ENCODE data around the gene GPATCH8. TPM values are rescaled to one million over a fixed set of nuclear protein-coding genes. Genes with fewer than 3 reads are reported as not detected.

GPATCH8 gene
- 12.6 and 13.7 TPM in 2 replicates for total RNA-seq

DNA sequence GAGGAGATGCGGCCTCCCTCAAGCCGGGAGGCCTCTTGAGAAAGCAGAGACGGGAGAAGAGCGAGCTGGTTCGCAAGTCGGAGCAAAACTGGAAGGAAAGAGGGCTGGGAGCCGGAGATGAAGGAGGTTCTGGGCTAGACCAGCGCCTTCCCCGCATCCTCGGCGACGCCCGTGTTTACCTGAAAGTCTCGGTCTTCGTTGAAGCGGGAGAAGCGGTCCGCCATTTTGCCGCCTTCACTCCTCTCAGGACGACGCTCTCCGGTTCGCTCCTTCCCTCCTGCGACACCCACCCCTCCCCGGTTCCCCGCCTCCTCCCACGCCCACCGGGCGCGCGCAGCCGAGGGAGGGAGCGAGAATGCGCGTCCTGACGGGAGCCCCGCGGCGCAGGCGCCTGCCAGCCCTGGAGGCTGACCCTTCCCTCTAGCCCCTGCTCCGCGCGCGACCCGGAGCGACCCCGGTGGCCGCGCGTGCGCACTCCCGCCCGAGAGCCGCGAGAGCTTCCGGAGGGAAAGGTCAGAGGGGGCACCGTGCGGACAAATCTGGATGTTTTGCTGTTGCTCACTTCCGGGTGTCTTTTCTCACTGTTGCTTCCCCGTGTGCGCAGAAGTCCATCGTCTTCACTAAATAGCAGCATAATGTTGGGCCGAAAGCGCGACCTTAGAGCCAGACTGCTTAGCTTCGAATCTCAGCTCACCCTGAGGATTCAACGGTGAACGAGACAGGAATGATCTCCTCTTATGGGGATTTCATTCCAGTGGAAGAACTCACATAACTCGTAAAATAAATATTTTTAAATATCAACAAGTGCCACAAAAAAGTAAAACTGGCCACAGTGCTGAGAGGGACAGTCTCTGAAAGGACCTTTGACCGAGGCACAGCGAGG, at the start of gene GPATCH8:
Gene GPATCH8 (minus strand): TSS at position 260 of the 883 bp plus-strand sequence. CDS start 36 bp downstream, at position 224.
- H3K4me3 ChIP-seq (ENCODE audit: low read depth, low read length), result peak within 1 kb of the TSS; percentile 74
- TF ChIP-seq, protein P1, sequence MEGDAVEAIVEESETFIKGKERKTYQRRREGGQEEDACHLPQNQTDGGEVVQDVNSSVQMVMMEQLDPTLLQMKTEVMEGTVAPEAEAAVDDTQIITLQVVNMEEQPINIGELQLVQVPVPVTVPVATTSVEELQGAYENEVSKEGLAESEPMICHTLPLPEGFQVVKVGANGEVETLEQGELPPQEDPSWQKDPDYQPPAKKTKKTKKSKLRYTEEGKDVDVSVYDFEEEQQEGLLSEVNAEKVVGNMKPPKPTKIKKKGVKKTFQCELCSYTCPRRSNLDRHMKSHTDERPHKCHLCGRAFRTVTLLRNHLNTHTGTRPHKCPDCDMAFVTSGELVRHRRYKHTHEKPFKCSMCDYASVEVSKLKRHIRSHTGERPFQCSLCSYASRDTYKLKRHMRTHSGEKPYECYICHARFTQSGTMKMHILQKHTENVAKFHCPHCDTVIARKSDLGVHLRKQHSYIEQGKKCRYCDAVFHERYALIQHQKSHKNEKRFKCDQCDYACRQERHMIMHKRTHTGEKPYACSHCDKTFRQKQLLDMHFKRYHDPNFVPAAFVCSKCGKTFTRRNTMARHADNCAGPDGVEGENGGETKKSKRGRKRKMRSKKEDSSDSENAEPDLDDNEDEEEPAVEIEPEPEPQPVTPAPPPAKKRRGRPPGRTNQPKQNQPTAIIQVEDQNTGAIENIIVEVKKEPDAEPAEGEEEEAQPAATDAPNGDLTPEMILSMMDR (conservative IDR thresholded peaks at IDR 0.05; ENCODE audit: low read depth, low read length), result no peak
- no peak for DNase-seq (ENCODE audit: low read depth)

DNA sequence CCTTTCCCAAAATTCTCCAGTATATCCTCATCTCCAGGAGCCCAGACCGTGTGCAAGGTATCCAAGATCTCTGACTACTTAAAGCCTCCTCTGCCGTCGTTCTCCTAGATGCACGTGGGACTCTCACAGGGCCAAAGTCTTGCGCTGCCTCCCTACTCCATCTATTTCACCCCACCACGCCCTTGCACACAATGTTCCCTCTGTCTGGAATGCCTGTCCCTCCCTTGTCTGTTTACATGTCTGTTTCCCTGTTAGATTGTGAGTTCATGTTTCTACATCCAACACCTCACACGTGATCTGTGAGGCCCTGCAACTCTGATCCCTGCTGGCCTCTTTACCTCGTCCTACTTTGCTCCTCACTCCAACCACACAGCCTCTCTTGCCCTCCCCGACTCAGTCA, 49.2 kb upstream of the GPATCH8 start:
- DNase-seq (ENCODE audit: low read depth), result no peak
- no peak overlapping the region for H3K4me3 ChIP-seq (ENCODE audit: low read depth, low read length)
- TF ChIP-seq, protein P1 (conservative IDR thresholded peaks at IDR 0.05; ENCODE audit: low read depth, low read length), result no peak

DNA sequence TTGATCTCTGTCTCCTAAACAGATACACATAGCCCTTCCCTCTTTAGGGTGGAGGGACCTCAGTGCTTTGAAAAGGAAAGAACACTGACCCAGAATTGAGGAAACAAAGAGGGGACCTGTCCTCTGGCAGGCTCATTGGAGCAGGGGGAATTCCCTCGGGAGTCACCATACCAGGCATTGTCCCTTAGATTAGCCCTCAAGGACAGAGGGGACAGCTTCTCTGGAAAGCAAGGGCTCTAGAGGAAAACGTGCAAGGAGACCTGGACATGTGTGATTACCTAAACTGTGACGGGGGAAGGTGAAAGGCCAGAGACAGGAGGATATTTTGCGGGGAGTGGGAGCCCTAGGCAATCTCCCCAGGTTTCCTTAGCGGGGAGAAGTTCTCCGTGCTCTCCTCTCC, 46.5 kb upstream of the GPATCH8 start:
- TF ChIP-seq, protein P1 (conservative IDR thresholded peaks at IDR 0.05; ENCODE audit: low read depth, low read length), result no peak
- DNase-seq (ENCODE audit: low read depth), result no peak
- no peak overlapping the region for H3K4me3 ChIP-seq (ENCODE audit: low read depth, low read length)

DNA sequence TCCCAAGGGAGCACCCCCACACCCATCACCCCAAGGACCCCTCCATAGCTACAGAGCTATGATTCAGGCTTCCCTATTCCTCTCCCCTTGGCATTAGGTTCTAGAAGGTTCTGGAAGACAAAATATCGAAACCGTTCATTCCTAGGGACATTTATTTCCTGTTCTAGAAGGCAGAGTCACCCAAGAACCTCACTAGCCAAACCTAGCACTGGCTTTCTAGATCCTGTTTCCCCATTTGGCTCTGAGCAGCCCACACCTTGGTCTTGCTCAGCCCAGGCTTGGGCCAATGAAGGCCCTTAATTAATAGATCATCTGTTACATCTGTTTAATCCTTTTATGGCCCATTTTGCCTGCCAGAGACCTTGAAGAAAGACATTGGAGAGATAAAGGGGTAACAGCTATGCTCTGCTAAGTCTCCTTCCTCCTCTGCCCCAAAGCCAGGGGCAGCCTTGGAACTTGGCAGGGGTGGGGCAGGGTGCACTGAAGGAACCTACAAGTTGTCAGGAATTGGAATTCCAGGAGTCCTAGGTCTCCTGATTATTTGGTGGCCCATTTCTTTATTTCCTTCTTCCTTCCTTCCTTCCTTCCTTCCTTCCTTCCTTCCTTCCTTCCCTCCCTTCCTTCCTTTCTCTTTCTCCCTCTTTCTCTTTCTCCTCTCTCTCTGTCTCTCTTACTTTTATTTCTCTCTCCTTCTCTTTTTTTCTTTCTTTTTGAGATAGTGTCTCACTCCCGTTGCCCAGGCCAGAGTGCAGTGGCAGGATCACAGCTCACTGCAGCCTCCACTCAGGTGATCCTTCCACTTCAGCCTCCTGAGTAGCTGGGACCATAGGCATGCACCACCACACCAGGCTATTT, 45.4 kb upstream of the GPATCH8 start:
- no peak for DNase-seq (ENCODE audit: low read depth)
- no peak overlapping the region for H3K4me3 ChIP-seq (ENCODE audit: low read depth, low read length)
- TF ChIP-seq, protein P1 (conservative IDR thresholded peaks at IDR 0.05; ENCODE audit: low read depth, low read length), result no peak

DNA sequence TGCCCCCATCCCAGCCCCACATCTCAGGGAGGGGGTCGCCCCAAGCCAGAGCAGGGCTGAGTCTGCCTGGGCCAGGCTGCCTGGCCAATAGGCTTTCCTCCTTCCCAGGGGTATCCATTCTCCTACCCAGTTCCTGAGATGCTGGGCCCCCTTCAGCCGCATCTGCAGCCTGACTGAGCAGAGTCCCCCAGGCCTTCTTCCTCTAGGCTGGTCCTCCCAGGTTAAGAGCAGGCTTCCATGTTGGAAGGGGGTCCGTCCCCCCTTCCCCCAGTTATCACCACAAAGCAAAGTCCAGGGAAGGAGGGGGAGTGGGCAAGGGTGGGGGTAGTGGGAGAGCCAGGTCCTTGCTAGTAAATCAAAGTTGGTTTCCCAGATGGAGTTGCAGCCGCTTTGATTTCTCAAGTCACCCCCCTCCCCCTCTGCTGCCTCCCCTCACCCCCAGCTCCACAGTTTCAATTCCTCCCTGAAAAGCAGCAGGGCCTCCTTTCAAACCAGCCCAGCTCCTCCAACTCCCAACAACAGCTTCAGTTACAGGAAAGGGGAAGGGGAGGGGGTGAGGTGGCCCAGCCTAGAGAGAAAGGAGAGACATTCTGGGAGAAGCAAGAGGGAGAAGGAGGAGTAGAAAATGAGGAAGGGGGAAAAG, 44.5 kb upstream of the GPATCH8 start:
- no peak for DNase-seq (ENCODE audit: low read depth)
- TF ChIP-seq, protein P1 (conservative IDR thresholded peaks at IDR 0.05; ENCODE audit: low read depth, low read length), result no peak

DNA sequence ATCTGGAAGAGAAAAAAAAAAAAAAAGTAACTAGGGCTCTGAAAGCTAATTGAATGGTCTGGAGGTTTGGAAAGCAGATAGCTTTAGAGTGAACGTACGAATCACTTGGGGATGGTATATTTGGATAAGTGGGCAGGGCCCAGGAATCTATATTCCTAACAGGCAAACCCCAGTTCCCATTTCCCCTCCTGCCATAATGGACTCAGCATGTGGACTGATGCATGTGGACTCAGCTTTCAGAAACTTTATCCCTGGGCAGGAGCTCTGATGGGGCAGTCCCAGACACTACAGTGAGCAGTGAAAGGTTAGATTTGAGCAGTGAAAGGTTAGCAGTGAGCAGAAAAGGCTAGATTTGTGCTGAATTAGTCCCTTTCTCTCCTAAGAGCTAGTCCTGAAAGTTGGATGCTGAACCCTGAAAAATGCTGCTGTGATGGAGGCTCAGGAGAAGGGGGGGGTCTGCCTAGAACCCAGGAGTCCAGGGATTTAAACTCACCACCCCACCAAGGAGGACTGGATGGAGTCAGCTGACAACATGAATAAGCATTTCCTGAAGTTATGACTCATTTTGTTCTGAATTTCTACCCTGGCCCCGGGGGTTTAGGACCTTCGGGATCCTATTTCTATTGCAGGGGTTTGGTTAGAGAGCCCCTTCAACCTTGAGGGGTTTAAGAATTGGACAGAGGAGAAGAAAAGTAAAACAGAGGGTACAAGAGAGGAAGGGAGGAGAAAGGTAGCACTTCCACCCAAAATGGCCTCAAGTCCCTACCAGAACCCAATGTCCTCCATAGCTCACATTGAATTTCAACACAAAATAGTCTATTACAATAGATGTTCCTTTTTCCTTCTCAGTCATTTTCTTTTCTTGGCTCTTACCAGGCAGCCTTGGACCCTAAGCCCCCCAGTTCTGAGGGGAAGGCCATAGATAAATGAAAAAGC, 43.7 kb upstream of the GPATCH8 start:
- TF ChIP-seq, protein P1 (conservative IDR thresholded peaks at IDR 0.05; ENCODE audit: low read depth, low read length), result no peak
- H3K4me3 ChIP-seq (ENCODE audit: low read depth, low read length), result no peak overlapping the region
- DNase-seq (ENCODE audit: low read depth), result no peak

More for the DNA sequence above, 44.5 kb upstream of the GPATCH8 start:
- H3K4me3 ChIP-seq (ENCODE audit: low read depth, low read length), result no peak overlapping the region

All from epithelial cell of proximal tubule (primary cell).